Stimulated activated CD8-positive, alpha-beta memory T cell treated with anti-CD3 and anti-CD28 coated beads, Interleukin-12 subunit alpha, Interleukin-12 subunit beta, amount 100 ng/mL, for 24 hours (primary cell): ENCODE measurements around the gene JAZF1.
A peak's percentile ranks its signal among the peaks of the same experiment; 100 is the strongest.

ENCODE experiments used
- DNase-seq: peaks from one replicate; pipeline ENCODE4 v3.0.0-alpha.2; 2020; ENCODE audit errors: extremely low read depth

JAZF1 gene

GRCh38 chr7:28106321-28106829, 74.2 kb downstream of the JAZF1 start:
- no peak for DNase-seq

DNA sequence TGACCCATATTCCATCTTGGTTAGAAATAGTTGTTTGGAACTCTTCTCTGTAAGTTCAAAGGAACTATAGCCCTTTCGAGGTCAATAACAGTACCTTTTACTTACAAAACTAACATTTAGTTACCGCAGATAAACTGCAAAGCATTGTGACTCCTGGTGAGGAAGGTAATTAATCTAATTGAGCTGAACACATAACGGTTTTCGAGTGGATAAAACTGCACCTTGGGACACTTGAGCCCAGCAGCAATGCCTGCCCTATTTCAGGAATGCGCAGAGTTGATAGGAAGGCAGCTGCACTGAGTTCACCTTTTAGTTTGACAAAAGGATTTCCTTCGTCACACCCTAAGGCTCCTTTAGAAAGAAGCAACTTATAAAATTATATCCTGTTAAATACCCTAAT, 75.4 kb downstream of the JAZF1 start:
- no peak for DNase-seq

- DNase-seq, result no peak
Observed at GRCh38 chr7:28104811-28105210, 75.8 kb downstream of the JAZF1 start.

DNA sequence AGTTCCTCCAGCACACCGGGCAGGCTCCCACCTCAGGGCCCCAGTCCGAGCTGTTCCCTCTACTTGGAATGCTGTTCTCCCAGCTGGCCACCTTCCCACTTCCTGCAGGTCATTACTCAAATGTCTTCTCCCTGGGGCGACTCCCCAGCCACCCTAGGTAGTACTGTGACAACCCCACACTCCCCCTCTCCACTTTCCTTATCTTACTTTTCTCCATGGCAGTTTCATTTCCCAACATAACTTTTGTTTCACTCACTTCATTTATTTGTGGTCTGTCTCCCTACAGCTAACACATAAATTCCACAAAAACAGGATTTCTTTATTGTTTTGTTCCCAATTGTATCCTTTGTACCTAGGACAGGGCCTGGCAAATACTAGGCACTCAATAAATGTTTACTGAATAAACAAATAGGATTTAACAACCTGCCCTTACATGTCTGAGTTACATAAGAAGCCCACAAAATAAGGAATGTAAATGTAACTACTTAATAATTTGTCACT, 76.5 kb downstream of the JAZF1 start:
- DNase-seq, result no peak

GRCh38 chr7:28102797-28103196, 77.8 kb downstream of the JAZF1 start:
- DNase-seq, result no peak

- DNase-seq, result no peak
Observed at GRCh38 chr7:28096713-28097112, 83.9 kb downstream of the JAZF1 start.

GRCh38 chr7:28095231-28095630, 85.4 kb downstream of the JAZF1 start:
- no peak for DNase-seq

- no peak for DNase-seq
Observed at GRCh38 chr7:28093623-28094232, 86.9 kb downstream of the JAZF1 start.

DNA sequence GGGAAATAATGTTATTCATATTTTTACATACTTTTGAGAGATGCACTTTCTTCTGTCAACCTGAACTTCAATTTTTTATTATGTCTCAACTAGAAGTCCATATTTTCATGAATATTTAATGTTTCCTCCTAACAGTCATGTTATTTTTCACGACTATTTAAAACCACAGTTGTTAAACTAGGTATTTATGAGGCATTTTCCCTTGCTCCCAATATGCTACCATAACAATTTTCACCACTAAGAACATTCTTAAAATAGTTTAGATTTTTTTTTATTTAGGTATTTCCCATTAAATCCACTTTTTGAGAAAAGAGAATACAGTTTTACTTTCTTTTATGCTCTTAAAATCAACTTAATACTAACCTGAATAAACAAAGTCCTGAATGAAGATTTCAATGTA, 89.4 kb downstream of the JAZF1 start:
- no peak for DNase-seq

DNA sequence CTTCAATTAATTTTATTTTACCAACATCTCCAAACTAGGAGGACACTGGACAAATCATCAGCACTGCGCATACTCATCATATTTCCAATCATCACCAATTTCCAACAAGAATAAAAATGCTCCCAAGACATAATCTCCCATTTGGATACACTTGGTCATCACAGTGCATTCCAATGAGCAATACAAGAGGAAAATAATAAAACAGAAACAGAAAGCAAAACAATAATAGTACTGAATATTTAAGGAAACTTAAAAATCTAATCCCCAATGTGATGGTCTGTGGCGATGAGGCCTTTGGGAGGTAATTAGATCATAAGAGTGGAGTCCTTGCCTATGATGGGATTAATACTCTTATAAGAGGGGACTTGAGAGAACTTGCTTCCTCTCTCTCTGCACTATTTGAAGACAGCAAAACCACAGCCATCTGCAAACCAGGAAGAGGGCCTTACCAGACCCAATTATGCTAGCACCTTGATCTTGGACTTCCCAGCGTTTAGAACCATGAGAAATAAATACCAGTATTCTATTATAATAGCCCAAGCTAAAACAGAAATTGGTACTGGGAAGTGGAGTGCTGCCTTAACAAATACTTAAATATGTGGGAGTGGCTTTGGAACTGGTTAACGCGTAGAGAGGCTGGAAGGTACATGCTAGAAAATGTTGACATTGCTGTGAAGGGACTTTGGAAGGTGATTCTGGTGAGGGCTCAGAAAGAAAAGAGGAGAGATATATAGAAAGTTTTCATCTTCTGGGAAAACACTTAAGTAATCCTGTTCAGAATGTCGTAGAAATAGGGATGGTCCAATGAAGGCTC, 91.5 kb downstream of the JAZF1 start:
- DNase-seq, result no peak

- no peak for DNase-seq
Observed at GRCh38 chr7:28088032-28088431, 92.6 kb downstream of the JAZF1 start.

DNA sequence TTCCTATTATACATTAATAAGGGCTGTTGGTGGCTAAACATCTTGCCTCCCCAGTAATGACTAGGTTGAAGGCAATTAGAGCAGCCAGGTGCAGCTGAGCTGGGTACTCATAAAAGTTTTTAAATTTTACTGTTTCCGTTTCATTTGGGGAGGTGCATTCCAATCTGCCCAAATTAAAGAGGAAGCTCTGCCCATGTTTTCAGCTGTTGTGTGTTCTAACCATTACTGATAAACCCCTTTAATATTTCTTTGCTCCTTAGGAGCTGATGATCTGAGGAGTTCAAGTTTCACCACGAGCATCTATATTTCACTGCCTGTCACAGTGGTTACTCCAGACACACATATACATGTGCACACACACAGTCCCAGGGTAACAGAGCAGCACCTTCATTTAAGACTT, 94.4 kb downstream of the JAZF1 start:
- no peak for DNase-seq

- DNase-seq, result no peak
Observed at GRCh38 chr7:28083998-28084985, 96.3 kb downstream of the JAZF1 start.

DNA sequence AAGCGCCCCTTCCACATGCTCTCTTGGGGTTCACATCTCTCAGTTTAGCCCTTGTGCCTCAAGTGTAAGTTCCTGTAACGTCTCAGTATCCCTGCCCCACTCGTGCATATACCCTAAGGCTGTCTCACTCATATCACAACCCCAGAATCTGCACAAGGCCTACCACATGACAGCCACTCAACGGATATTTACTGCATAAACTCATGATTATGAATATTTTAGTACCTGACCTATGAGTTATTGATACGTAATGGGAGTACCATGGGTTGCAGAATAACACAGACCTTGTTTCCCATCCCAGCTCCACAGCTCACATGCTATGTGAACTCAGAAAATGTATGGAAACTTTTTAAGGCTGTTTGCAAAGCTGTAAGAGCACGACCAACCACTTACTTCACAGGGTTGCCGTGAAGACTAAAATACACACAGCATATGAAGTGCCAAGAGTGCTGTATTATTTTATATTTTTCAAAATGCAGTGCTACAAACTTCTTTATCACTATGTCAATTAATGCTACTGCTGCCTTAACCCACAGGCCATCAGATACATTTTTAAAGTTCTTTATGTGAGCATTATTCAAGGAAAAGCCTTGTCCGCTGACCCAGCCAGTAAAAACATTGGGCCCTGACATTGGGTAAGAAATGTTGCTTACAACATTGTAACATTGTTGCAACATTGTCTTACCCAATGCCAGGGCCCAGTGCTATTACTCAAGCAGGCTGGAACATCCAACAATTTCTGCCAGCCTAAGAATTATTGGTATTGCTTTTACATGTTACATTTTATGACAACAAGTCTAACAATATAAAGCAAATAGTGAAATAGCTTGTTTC, 97.2 kb downstream of the JAZF1 start:
- DNase-seq, result no peak

DNA sequence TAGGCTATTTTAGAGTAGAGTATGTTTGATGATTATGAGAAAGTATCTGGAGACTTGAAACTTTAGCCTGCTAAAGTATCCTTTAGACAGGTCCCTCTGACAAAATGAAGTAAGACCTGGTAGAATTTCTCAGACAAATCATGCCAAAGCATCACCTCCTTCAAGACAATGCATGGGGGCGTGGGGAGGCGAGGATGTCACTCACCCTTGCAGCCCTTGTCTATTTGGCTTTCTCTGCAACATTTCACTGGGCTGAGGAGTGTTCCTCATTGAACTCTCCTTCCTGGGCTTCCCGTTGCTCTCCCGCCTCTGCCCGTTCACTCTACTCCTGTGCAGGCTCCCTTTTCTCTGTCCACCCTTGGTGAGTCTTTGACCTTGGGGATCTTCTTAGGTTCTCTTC, 98.5 kb downstream of the JAZF1 start:
- DNase-seq, result no peak

DNA sequence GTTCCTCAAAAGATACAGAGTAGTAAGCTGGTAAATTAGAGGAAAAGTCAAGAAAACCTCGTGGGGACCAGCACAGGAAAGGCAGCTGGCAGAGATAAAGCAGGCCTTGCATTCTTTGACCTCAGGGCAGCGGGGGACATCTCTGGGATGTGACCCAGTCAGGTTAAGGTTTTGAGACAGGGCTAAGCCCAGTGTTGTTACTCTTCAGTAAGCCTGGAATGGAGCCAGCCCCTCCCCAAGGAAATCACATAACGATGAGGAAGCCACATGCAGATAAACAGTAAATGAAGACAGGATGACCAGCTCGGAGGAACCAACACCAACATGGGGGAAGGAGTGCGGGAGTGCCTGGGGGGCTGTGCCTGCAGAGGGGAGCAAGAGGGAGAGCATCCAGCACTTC, 99.6 kb downstream of the JAZF1 start:
- no peak for DNase-seq

DNA sequence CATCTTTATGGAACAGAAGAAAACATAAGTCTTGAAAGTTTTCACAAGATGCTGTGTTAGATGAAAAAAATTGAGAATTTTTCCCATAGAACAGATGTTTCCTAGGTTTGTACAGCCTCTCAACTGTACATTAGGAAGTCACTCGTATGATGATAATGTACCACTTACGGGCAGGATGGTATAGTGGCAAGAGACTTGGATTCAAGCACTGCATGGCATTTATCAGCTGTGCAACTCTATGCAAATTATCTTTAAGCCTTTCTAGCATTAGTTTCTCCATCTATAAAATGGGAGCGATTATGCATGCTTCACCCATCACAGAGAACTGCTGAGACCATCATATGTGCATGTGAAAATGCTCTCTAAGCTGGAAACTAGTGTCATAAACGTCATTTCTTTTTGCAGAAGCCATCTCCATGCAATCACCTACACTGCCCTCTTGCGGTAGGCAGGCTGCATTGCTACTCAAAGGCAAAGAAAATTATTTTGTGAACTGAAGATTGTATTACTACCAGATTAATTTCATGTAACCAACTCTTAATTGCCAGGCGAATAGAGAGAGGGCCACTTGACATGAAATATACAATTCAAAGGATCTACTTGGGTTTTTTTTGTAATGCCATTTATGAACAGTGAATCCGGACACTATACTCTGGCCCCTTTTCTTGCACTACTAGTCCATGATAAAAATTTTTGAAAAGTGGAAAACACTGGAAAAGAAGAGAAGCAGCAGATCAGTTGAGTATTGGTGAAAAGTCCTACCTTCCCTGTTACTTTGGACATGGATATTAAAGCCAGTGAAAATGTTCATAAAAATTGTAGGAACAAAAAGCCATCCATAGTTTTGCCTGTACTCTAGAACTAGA, 102.3 kb downstream of the JAZF1 start:
- DNase-seq, result peak; percentile 15

DNA sequence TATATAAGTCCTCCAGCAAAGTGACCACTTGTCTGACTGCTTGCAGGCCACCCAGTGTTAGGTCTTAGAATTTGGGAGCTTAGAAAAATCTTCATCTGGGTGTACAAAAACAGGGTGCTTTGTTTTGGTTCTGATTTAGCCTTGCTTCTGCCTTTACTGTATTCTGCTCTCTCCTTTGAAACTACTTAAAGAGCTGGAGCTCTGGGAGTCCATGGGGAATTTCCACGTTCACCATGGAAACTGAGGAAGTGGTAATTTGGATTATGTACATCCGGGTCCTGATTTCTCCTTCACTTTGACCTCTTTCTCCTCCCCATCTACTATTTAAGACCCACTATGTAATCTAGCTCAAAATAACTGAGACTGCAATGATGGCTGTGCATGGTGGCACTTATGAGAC, 103.0 kb downstream of the JAZF1 start:
- DNase-seq, result no peak

- DNase-seq, result no peak
Observed at GRCh38 chr7:28076423-28077200, 104.0 kb downstream of the JAZF1 start.
